DND-41 (cell line): ENCODE results near the gene TPK1.

Experiments
- CTCF ChIP-seq: IDR thresholded peaks from 2 replicates; pipeline ENCODE4 v1.5.1; 2012; ENCODE audit warnings: borderline replicate concordance, low read length, moderate library complexity, mild to moderate bottlenecking; ENCODE audit not compliant: poor library complexity, severe bottlenecking; ENCODE audit errors: extremely low read depth
- EZH2 ChIP-seq: IDR thresholded peaks from 3 replicates; pipeline ENCODE4 v1.6.1; 2012; ENCODE audit warnings: borderline replicate concordance, low read depth, mild to moderate bottlenecking, moderate library complexity, low read length, inconsistent platforms; ENCODE audit not compliant: severe bottlenecking

- no peak for TF ChIP-seq CTCF
- TF ChIP-seq EZH2 = no peak
Observed at GRCh38 chr7:144534196-144534595, 301.7 kb downstream of the TPK1 start.
